ENCODE measurements around the gene NELL1.

Gene NELL1

GRCh38 chr11:21447871-21448270 is 778.5 kb downstream of the NELL1 start:
- no peak for DNase-seq

GRCh38 chr11:21456186-21456585 is 786.8 kb downstream of the NELL1 start:
- DNase-seq: no peak

GRCh38 chr11:21460082-21460481 is 790.7 kb downstream of the NELL1 start:
- DNase-seq: no peak

GRCh38 chr11:21461701-21462100 is 792.3 kb downstream of the NELL1 start:
- DNase-seq: no peak

GRCh38 chr11:21464601-21465193 is 795.3 kb downstream of the NELL1 start:
- no peak for DNase-seq

- DNase-seq: no peak
These were observed 795.8 kb downstream of the NELL1 start for GRCh38 chr11:21465203-21465602.

- DNase-seq: no peak
These were observed 796.5 kb downstream of the NELL1 start for GRCh38 chr11:21465920-21466319.

GRCh38 chr11:21470521-21470920 is 801.1 kb downstream of the NELL1 start:
- no peak for DNase-seq

GRCh38 chr11:21472261-21472660 is 802.9 kb downstream of the NELL1 start:
- no peak for DNase-seq

GRCh38 chr11:21474529-21474928 is 805.1 kb downstream of the NELL1 start:
- no peak for DNase-seq

GRCh38 chr11:21475276-21475675 is 805.9 kb downstream of the NELL1 start:
- no peak for DNase-seq

GRCh38 chr11:21476588-21476987 is 807.2 kb downstream of the NELL1 start:
- no peak for DNase-seq

GRCh38 chr11:21480240-21480639 is 810.9 kb downstream of the NELL1 start:
- no peak for DNase-seq

GRCh38 chr11:21481255-21481654 is 811.9 kb downstream of the NELL1 start:
- no peak for DNase-seq

- DNase-seq: no peak
These were observed 814.7 kb downstream of the NELL1 start for GRCh38 chr11:21484039-21484438.

GRCh38 chr11:21485006-21485405 is 815.6 kb downstream of the NELL1 start:
- no peak for DNase-seq

GRCh38 chr11:21485426-21485825 is 816.0 kb downstream of the NELL1 start:
- no peak for DNase-seq

- DNase-seq: no peak
These were observed 820.2 kb downstream of the NELL1 start for GRCh38 chr11:21489416-21490115.

- DNase-seq: no peak
These were observed 823.5 kb downstream of the NELL1 start for GRCh38 chr11:21492931-21493330.

GRCh38 chr11:21494946-21495345 is 825.6 kb downstream of the NELL1 start:
- no peak for DNase-seq

GRCh38 chr11:21495879-21496278 is 826.5 kb downstream of the NELL1 start:
- no peak for DNase-seq

GRCh38 chr11:21501245-21501644 is 831.9 kb downstream of the NELL1 start:
- DNase-seq: no peak

GRCh38 chr11:21505070-21505469 is 835.7 kb downstream of the NELL1 start:
- DNase-seq: no peak

- DNase-seq: no peak
These were observed 842.6 kb downstream of the NELL1 start for GRCh38 chr11:21511835-21512440.

Measured in GOT3 (cell line).